CD4-positive, alpha-beta T cell treated with Interleukin-15 for 1 hour (primary cell): ENCODE results near the gene EPGN.

Source experiments
- DNase-seq: peaks from one replicate; pipeline ENCODE4 v3.0.0-alpha.2; 2020

Gene EPGN

GRCh38 chr4:74308215-74308614, at the start of gene EPGN:
Gene EPGN (plus strand): TSS chr4:74308470. CDS start chr4:74308534, 64 bp downstream.
- DNase-seq, result no peak

- no peak for DNase-seq
Observed at GRCh38 chr4:74258963-74259362, 49.3 kb upstream of the EPGN start.

GRCh38 chr4:74260036-74260435, 48.2 kb upstream of the EPGN start:
- no peak for DNase-seq

GRCh38 chr4:74262522-74262921, 45.7 kb upstream of the EPGN start:
- no peak for DNase-seq

GRCh38 chr4:74263551-74263950, 44.7 kb upstream of the EPGN start:
- DNase-seq, result no peak

GRCh38 chr4:74266081-74266480, 42.2 kb upstream of the EPGN start:
- DNase-seq, result no peak

- no peak for DNase-seq
Observed at GRCh38 chr4:74267998-74268606, 40.2 kb upstream of the EPGN start.

GRCh38 chr4:74268643-74269042, 39.6 kb upstream of the EPGN start:
- DNase-seq, result no peak

GRCh38 chr4:74278490-74278889, 29.8 kb upstream of the EPGN start:
- DNase-seq, result no peak

- no peak for DNase-seq
Observed at GRCh38 chr4:74279716-74280115, 28.6 kb upstream of the EPGN start.

GRCh38 chr4:74282926-74283325, 25.3 kb upstream of the EPGN start:
- no peak for DNase-seq

- no peak for DNase-seq
Observed at GRCh38 chr4:74283614-74284013, 24.7 kb upstream of the EPGN start.

GRCh38 chr4:74284053-74284452, 24.2 kb upstream of the EPGN start:
- DNase-seq, result no peak

GRCh38 chr4:74287164-74287563, 21.1 kb upstream of the EPGN start:
- no peak for DNase-seq

- no peak for DNase-seq
Observed at GRCh38 chr4:74287791-74288190, 20.5 kb upstream of the EPGN start.

GRCh38 chr4:74291471-74291870, 16.8 kb upstream of the EPGN start:
- DNase-seq, result no peak

- no peak for DNase-seq
Observed at GRCh38 chr4:74292111-74292870, 16.0 kb upstream of the EPGN start.

- no peak for DNase-seq
Observed at GRCh38 chr4:74293558-74293957, 14.7 kb upstream of the EPGN start.

- no peak for DNase-seq
Observed at GRCh38 chr4:74294681-74295080, 13.6 kb upstream of the EPGN start.

- no peak for DNase-seq
Observed at GRCh38 chr4:74297539-74297938, 10.7 kb upstream of the EPGN start.

GRCh38 chr4:74304095-74304625, 4.1 kb upstream of the EPGN start:
- DNase-seq, result no peak

- DNase-seq, result no peak
Observed at GRCh38 chr4:74305000-74305399, 3.3 kb upstream of the EPGN start.

GRCh38 chr4:74307170-74307569, 1.1 kb upstream of the EPGN start:
- no peak for DNase-seq

- DNase-seq, result no peak
Observed at GRCh38 chr4:74309223-74309622, 953 bp downstream of the EPGN start.
